Spleen (tissue), 7 donors: Measurements from ENCODE around the gene ABCA10.

Experiments used
- POLR2A ChIP-seq, 3 donors: fragments of 450-650 bp; IDR thresholded peaks; one replicate each; pipeline ENCODE4 v1.5.1; 2017; ENCODE audit warnings: antibody characterized with exemption in 3 of 3, mild to moderate bottlenecking in 1 of 3
- POLR2AphosphoS5 ChIP-seq, 3 donors: sonication (generic); formaldehyde crosslinking; IDR thresholded peaks; one replicate each; pipeline ENCODE4 v1.5.1; 2017; ENCODE audit warnings: antibody characterized with exemption in 3 of 3
- TF ChIP-seq, protein P1 (sequence below), 11 experiments: fragments of 200-600 bp in 7 of 11; fragments of 450-650 bp in 4 of 11; sonication (generic) in 4 of 11; IDR thresholded peaks in 8 of 11; conservative IDR thresholded peaks in 3 of 11; 1 replicate in 7 of 11; 2 replicates in 4 of 11; pipeline versions ENCODE4 v1.4.0 to v1.8.0; 2016 to 2021; ENCODE audit warnings: antibody characterized with exemption in 11 of 11, inconsistent platforms in 4 of 11, mild to moderate bottlenecking in 1 of 11
- donor health status: DM: no; HTN: no; CAD: no; lungs with moderate emphysema.
- donor health status: DM: no; HTN: no; CAD: no.
- donor health status: DM: no; HTN: no; CAD: no.

DNA sequence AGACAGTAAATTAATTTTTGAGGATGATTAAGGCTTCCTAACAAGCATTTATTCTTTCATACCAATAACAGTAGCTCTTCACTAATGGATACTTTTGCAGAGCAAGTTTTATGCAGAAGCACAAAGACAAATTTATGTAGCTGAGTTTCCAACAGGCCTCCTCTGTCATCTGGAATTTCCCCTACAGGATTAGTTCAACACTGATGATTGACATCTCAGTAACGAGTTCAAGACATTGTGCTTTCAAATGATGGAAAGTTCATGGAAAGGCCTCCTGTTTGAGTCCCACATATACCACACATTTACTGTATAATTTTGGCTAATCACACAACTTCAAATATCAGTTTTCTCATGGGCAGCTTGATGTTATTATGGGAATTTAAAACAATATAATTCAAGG, 40.6 kb downstream of the ABCA10 start:
- TF ChIP-seq, protein P1, sequence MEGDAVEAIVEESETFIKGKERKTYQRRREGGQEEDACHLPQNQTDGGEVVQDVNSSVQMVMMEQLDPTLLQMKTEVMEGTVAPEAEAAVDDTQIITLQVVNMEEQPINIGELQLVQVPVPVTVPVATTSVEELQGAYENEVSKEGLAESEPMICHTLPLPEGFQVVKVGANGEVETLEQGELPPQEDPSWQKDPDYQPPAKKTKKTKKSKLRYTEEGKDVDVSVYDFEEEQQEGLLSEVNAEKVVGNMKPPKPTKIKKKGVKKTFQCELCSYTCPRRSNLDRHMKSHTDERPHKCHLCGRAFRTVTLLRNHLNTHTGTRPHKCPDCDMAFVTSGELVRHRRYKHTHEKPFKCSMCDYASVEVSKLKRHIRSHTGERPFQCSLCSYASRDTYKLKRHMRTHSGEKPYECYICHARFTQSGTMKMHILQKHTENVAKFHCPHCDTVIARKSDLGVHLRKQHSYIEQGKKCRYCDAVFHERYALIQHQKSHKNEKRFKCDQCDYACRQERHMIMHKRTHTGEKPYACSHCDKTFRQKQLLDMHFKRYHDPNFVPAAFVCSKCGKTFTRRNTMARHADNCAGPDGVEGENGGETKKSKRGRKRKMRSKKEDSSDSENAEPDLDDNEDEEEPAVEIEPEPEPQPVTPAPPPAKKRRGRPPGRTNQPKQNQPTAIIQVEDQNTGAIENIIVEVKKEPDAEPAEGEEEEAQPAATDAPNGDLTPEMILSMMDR (IDR thresholded peaks at IDR 0.05 in 8 of 11, conservative IDR thresholded peaks at IDR 0.05 in 3 of 11), result no peak
- TF ChIP-seq POLR2A (IDR thresholded peaks at IDR 0.05) (no peak), POLR2AphosphoS5 (IDR thresholded peaks at IDR 0.05) (no peak)
